PC-9 (cell line): ENCODE measurements around the gene ST6GALNAC2. TPM values are rescaled to one million over a fixed set of nuclear protein-coding genes. Genes with fewer than 3 reads are reported as not detected.
A peak's percentile ranks its signal among the peaks of the same experiment; 100 is the strongest.

Source experiments
- BruUV-seq: library from RNA; stranded (reverse); fragments of 400-500 nt; replicated peaks from 2 replicates; lab custom pipeline; 2021; lab: Mats Ljungman, UMichigan
- CTCF ChIA-PET: fragments of 300-600 bp; sonication (Branson Sonifier 250); formaldehyde crosslinking; loops from one replicate; lab custom pipeline; 2022; ENCODE audit warnings: antibody characterized with exemption; lab: Charles Lee
- POLR2A ChIA-PET: fragments of 300-600 bp; sonication (Branson Sonifier 250); formaldehyde crosslinking; loops from one replicate; lab custom pipeline; 2022; ENCODE audit warnings: antibody characterized with exemption; ENCODE audit not compliant: unreplicated experiment; lab: Charles Lee
- DNase-seq, 2 experiments: peaks; one replicate each; pipeline versions ENCODE4 v3.0.0 to v3.0.0-alpha.2; 2015 to 2022; ENCODE audit warnings: mixed read lengths in 1 of 2
- H2AFZ ChIP-seq: fragments of 200-600 bp; sonication (generic); 2 replicates; pipeline ENCODE4 v1.8.1; 2017; ENCODE audit warnings: antibody characterized with exemption
- H3F3A ChIP-seq: fragments of 200-600 bp; sonication (generic); 2 replicates; pipeline ENCODE4 v1.8.1; 2017; ENCODE audit warnings: antibody characterized with exemption, mild to moderate bottlenecking, low read depth; ENCODE audit not compliant: insufficient read depth
- H3K27ac ChIP-seq: fragments of 200-600 bp; sonication (generic); 2 replicates; pipeline ENCODE4 v1.6.1; 2016; ENCODE audit warnings: mixed run types
- H3K27me3 ChIP-seq: fragments of 200-600 bp; sonication (generic); 2 replicates; pipeline ENCODE4 v1.6.1; 2016; ENCODE audit warnings: low read depth, mixed run types; ENCODE audit not compliant: insufficient read depth
- H3K36me3 ChIP-seq: fragments of 200-600 bp; sonication (generic); 2 replicates; pipeline ENCODE4 v1.6.1; 2016; ENCODE audit warnings: low read depth, mixed run types
- H3K4me1 ChIP-seq: fragments of 200-600 bp; sonication (generic); replicated peaks from 2 replicates; pipeline ENCODE4 v1.6.1; 2016; ENCODE audit warnings: mixed run types; ENCODE audit not compliant: insufficient read depth
- H3K4me2 ChIP-seq: fragments of 200-600 bp; sonication (generic); 2 replicates; pipeline ENCODE4 v1.6.1; 2017; ENCODE audit warnings: mixed run types
- H3K4me3 ChIP-seq: fragments of 200-600 bp; sonication (generic); 2 replicates; pipeline ENCODE4 v1.6.1; 2016; ENCODE audit warnings: mixed run types
- H3K79me2 ChIP-seq: fragments of 200-600 bp; sonication (generic); 2 replicates; pipeline ENCODE4 v1.6.1; 2017; ENCODE audit warnings: low read depth, mixed run types
- H3K9me2 ChIP-seq: fragments of 200-600 bp; sonication (generic); 2 replicates; pipeline ENCODE4 v1.8.1; 2017; ENCODE audit warnings: mild to moderate bottlenecking; ENCODE audit not compliant: insufficient read depth
- H3K9me3 ChIP-seq: fragments of 200-600 bp; sonication (generic); 2 replicates; pipeline ENCODE4 v1.8.1; 2016; ENCODE audit warnings: low read depth; ENCODE audit not compliant: insufficient read depth
- H4K20me1 ChIP-seq: fragments of 200-600 bp; sonication (generic); 2 replicates; pipeline ENCODE4 v1.8.1; 2017; ENCODE audit not compliant: insufficient read depth
- EZH2 ChIP-seq: fragments of 200-600 bp; sonication (generic); IDR thresholded peaks from 2 replicates; pipeline ENCODE4 v1.8.0; 2017; ENCODE audit warnings: antibody characterized with exemption, low read depth
- intact Hi-C: fragments of 100-400 bp; cut with micrococcal nuclease; formaldehyde crosslinking; loops from one replicate; pipeline ENCODE4 v1.10.0; 2022; ENCODE audit not compliant: unreplicated experiment
- total RNA-seq: library from RNA; stranded (reverse); gene quantifications from 2 replicates; pipeline ENCODE4 v1.2.3, GENCODE V29; 2021
- TF ChIP-seq, protein P1 (sequence below): fragments of 200-600 bp; sonication (generic); conservative IDR thresholded peaks from 2 replicates; pipeline ENCODE4 v1.6.1; 2017; ENCODE audit warnings: mixed run types, antibody characterized with exemption, mild to moderate bottlenecking, moderate library complexity

Gene ST6GALNAC2
- total RNA-seq, 1 experiment from 2014 or later, result 15.5 TPM

DNA sequence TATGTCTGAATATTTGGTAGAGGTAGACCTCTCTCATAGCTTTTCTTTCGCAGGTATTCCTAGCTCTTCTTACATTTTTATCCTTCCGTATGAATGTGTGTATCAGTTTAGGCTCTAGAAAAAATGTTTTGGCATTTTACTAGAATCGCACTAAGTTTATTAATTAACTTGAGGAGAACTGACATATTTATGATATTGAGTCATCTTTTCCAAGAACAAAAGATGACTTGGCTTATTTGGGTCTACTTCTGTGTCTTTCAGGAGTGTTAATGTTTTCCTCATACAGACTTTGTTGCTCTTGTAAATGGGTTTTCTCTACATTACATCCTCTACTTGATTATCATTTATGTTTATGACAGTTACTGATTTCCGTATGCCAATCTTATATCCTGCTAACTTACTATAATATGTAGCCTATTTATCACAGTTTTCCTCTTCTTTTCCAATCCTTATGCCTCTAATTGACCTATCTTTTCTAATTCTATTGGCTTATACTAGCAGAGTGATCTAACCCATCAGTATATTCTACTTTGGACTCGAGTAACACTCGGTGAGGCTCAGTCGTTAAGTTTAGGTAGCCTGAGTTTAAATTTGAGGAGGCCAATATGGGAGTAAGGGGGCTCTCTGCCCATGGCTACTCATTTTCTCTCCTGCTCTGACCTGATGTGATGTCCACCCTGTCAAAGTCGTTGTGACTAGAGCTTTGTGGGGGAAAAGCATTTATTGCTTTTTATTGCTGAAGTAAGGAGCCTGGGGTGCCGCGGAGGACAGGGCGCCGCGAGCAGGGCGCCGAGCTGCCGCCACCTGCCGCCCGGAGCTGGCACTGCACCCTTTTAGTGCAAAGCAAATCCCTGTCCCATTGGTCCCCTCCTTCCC, 37.8 kb upstream of the ST6GALNAC2 start:
- CTCF ChIA-PET, result interaction anchor here (0.5 to 2.0 kb wide), 15 partner anchors 11 to 118 kb away, joined by 3 to 7 read pairs (median 4); no protein-coding TSS in a partner anchor
- Histone ChIP-seq H2AFZ (peak overlapping the region; percentile 30; the same call in 1 of the 2 replicates), H4K20me1 (no peaks in the 10 kb centered on the region), H3K36me3 (no peaks in the 10 kb centered on the region), H3K4me2 (0 out of 2 replicates have a peak overlapping the region, but pooled peaks have one; percentile 47), H3K27me3 (no peaks in the 10 kb centered on the region), H3K4me3 (no peak overlapping the region), H3K9me2 (no peaks in the 10 kb centered on the region), H3F3A (no peaks in the 10 kb centered on the region), H3K79me2 (no peaks in the 10 kb centered on the region), H3K9me3 (no peaks in the 10 kb centered on the region), H3K27ac (no peak overlapping the region), H3K4me1 (peaks cover 15% of the 10 kb centered on the region)
- peak in 1 of 2 experiments; percentile 76 for DNase-seq
- TF ChIP-seq EZH2, result no peak
- TF ChIP-seq, protein P1, sequence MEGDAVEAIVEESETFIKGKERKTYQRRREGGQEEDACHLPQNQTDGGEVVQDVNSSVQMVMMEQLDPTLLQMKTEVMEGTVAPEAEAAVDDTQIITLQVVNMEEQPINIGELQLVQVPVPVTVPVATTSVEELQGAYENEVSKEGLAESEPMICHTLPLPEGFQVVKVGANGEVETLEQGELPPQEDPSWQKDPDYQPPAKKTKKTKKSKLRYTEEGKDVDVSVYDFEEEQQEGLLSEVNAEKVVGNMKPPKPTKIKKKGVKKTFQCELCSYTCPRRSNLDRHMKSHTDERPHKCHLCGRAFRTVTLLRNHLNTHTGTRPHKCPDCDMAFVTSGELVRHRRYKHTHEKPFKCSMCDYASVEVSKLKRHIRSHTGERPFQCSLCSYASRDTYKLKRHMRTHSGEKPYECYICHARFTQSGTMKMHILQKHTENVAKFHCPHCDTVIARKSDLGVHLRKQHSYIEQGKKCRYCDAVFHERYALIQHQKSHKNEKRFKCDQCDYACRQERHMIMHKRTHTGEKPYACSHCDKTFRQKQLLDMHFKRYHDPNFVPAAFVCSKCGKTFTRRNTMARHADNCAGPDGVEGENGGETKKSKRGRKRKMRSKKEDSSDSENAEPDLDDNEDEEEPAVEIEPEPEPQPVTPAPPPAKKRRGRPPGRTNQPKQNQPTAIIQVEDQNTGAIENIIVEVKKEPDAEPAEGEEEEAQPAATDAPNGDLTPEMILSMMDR, result peak; percentile 83
- intact Hi-C loops, result loop anchor here (2.0 kb wide), 1 partner anchor 101 kb away; no protein-coding TSS in a partner anchor
- no TSS peak for BruUV-seq
- POLR2A ChIA-PET, result interaction anchor here (0.5 to 0.6 kb wide), 3 partner anchors 48 to 62 kb away, joined by 3 to 6 read pairs (median 4); no protein-coding TSS in a partner anchor

GRCh38 chr17:76617838-76618237, 32.2 kb upstream of the ST6GALNAC2 start:
- no peak overlapping the region for H3K4me3 ChIP-seq
- H3K36me3 ChIP-seq, result no peaks in the 10 kb centered on the region
- TF ChIP-seq EZH2, result no peak
- TF ChIP-seq, protein P1, result no peak
- POLR2A ChIA-PET, result interaction anchor here (0.6 kb wide), 1 partner anchor 13 kb away, joined by 9 read pairs; no protein-coding TSS in a partner anchor
- no peaks in the 10 kb centered on the region for H3K9me3 ChIP-seq
- H3K9me2 ChIP-seq, result no peaks in the 10 kb centered on the region
- H3K27ac ChIP-seq, result no peak overlapping the region
- no peaks in the 10 kb centered on the region for H4K20me1 ChIP-seq
- H3F3A ChIP-seq, result peaks cover 6% of the 10 kb centered on the region; the same call in 1 of the 2 replicates
- H3K4me1 ChIP-seq, result peaks cover 6% of the 10 kb centered on the region; the same call in 1 of the 2 replicates
- intact Hi-C loops, result no loop called here
- no peaks in the 10 kb centered on the region for H3K79me2 ChIP-seq
- no peak overlapping the region for H3K4me2 ChIP-seq
- BruUV-seq, result no TSS peak
- DNase-seq, result no peak
- CTCF ChIA-PET, result no interaction called here
- no peaks in the 10 kb centered on the region for H3K27me3 ChIP-seq
- H2AFZ ChIP-seq, result no peak overlapping the region

GRCh38 chr17:76614912-76615617, 29.4 kb upstream of the ST6GALNAC2 start:
- POLR2A ChIA-PET, result interaction anchor here (0.6 to 0.8 kb wide), 2 partner anchors 56 to 908 kb away, joined by 3 to 23 read pairs; no protein-coding TSS in a partner anchor
- Histone ChIP-seq H3K9me2 (no peaks in the 10 kb centered on the region), H3K9me3 (no peaks in the 10 kb centered on the region)

More at GRCh38 chr17:76614912-76615617, 29.4 kb upstream of the ST6GALNAC2 start:
- Histone ChIP-seq H3F3A (peaks cover 6% of the 10 kb centered on the region; the same call in 1 of the 2 replicates), H2AFZ (no peak overlapping the region), H3K27me3 (no peaks in the 10 kb centered on the region), H3K4me1 (peaks cover 23% of the 10 kb centered on the region), H3K27ac (no peak overlapping the region), H3K79me2 (no peaks in the 10 kb centered on the region), H3K4me3 (no peak overlapping the region), H4K20me1 (no peaks in the 10 kb centered on the region), H3K36me3 (no peaks in the 10 kb centered on the region), H3K4me2 (no peak overlapping the region)
- no peak for DNase-seq
- no peak for TF ChIP-seq EZH2
- TF ChIP-seq, protein P1, result no peak
- BruUV-seq, result no TSS peak
- intact Hi-C loops, result loop anchor here (5.0 kb wide), 1 partner anchor 57 kb away; no protein-coding TSS in a partner anchor
- CTCF ChIA-PET, result interaction anchor here (0.7 kb wide), 1 partner anchor 57 kb away, joined by 4 read pairs; no protein-coding TSS in a partner anchor
